HG02981 (cell line): ENCODE data around the gene ZNF629.

ENCODE experiments used
- ATAC-seq: cut with Tn5 transposase; IDR thresholded peaks from one replicate; pipeline ENCODE4 v1.9.1; 2021; ENCODE audit warnings: mild to moderate bottlenecking, moderate library complexity; ENCODE audit not compliant: unreplicated experiment

ZNF629 gene

GRCh38 chr16:30748634-30749445, 38.2 kb downstream of the ZNF629 start:
- peak; percentile 4 for ATAC-seq

- ATAC-seq = peak; percentile 98
Measured at GRCh38 chr16:30747799-30748633, 39.0 kb downstream of the ZNF629 start, which contains the start of gene PHKG2. PHKG2 (plus strand) TSS chr16:30748425; CDS start chr16:30748821, 396 bp downstream.

GRCh38 chr16:30747331-30747730, 39.7 kb downstream of the ZNF629 start:
- no peak for ATAC-seq

- ATAC-seq = no peak
Measured at GRCh38 chr16:30746638-30747175, 40.3 kb downstream of the ZNF629 start.

GRCh38 chr16:30745082-30745481, 41.9 kb downstream of the ZNF629 start:
- ATAC-seq = no peak

- ATAC-seq = no peak
Measured at GRCh38 chr16:30744183-30744582, 42.8 kb downstream of the ZNF629 start.

DNA sequence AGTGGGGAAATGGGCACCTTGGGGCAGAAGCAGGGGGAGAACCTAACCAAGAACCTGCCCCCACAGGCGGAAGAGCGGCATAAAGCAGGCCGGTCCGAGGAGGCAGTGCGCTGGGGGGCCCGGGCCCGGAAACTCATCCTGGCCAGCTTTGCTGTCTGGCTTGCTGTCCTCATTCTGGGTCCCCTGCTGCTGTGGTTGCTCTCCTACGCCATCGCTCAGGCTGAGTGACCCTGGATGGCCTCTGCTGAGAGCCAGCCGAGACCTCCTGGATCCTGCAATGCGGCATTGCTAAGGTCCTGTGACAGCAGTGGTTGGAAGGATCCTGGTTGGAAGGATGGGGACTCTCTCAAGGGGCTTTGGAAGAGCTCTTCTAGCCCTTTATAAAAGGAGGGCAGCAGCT, 43.3 kb downstream of the ZNF629 start:
- no peak for ATAC-seq

DNA sequence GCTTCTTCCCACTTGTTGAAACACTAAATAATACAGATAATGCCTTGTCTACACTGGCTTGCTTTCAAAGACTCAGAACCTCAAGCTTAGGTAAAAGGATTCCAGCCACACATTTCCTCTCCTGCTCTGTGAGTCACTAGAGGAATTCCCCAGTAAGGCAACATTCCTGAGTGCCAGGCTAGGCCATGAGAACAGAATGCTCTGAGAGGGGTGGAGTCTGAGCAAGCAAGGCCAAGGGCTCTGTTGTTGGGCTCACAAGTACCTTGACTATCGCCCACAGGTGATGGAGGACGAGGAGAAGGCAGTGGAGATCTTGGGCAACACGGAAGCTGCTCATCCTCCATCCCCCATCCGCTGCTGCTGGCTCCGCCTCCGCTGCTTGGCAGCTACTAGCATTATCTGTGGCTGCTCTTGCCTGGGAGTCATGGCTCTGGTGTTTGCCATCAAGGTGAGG, 45.5 kb downstream of the ZNF629 start:
- ATAC-seq = no peak

GRCh38 chr16:30740364-30741251, 46.4 kb downstream of the ZNF629 start:
- ATAC-seq = no peak

- ATAC-seq = no peak
Measured at GRCh38 chr16:30738984-30739951, 47.7 kb downstream of the ZNF629 start.

DNA sequence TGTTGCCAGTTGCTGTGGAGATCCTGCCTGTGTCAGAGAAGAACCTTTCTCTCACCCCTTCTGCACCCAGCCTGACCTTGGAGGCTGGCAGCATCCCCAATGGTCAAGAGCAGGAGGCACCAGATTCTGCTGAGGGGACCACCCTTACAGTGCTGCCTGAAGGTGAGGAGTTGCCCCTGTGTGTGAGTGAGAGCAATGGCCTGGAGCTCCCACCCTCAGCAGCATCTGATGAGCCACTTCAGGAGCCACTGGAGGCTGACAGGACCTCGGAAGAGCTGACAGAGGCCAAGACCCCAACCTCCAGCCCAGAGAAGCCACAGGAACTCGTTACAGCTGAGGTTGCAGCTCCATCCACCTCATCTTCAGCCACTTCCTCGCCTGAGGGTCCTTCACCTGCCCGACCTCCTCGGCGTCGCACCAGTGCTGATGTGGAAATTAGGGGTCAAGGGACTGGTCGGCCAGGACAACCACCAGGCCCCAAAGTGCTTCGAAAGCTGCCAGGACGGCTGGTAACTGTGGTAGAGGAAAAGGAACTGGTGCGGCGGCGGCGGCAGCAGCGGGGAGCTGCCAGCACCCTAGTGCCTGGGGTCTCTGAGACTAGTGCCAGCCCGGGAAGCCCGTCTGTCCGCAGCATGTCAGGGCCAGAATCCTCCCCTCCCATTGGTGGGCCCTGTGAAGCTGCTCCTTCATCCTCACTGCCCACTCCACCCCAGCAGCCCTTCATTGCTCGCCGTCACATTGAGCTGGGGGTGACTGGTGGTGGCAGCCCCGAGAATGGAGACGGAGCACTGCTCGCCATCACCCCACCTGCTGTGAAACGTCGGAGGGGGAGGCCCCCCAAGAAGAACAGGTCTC, 49.0 kb downstream of the ZNF629 start:
- no peak for ATAC-seq

- ATAC-seq = no peak
Measured at GRCh38 chr16:30736995-30737793, 49.8 kb downstream of the ZNF629 start.

DNA sequence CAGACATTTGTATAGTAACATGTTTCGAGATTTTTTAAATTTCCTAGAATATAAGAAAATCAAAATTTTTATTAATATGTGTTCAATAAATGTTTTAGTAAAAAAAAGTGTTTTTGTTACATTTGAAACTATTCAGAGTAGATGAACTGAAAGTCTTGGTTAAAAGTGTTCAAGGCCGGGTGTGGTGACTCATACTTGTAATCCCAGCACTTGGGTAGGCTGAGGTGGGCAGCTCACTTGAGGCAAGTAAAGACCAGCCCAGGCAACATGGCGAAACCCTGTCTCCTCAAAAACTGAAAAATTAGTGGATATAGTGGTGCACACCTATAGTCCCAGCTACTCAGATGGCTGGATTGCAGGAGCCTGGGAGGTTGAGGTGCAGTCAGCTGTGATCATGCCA, 55.6 kb downstream of the ZNF629 start:
- ATAC-seq = no peak

- ATAC-seq = no peak
Measured at GRCh38 chr16:30728899-30729672, 57.9 kb downstream of the ZNF629 start.
